Aorta (tissue), 5 donors: ENCODE results near the gene SLCO4A1. TPM values are rescaled to one million over a fixed set of nuclear protein-coding genes. Genes with fewer than 3 reads are reported as not detected.
A peak's percentile ranks its signal among the peaks of the same experiment; 100 is the strongest.

Source experiments
- ATAC-seq: fragments of 200-7000 bp; cut with Tn5 transposase; one replicate; pipeline ENCODE4 v1.9.1; 2022; ENCODE audit warnings: moderate library complexity; ENCODE audit not compliant: low FRiP score
- DNase-seq, 2 donors: peaks; one replicate each; pipeline ENCODE4 v3.0.0-alpha.2; 2020
- H3K27ac ChIP-seq, 2 donors: one replicate each; pipeline ENCODE4 v1.5.1; 2013; ENCODE audit warnings: low read length in 2 of 2, mild to moderate bottlenecking in 2 of 2, moderate library complexity in 2 of 2, control low read depth in 1 of 2, inconsistent platforms in 1 of 2, low read depth in 1 of 2
- H3K27me3 ChIP-seq, 2 donors: one replicate each; pipeline ENCODE4 v1.6.1; 2013; ENCODE audit warnings: control low read depth in 1 of 2, low read length in 1 of 2, mild to moderate bottlenecking in 1 of 2, moderate library complexity in 1 of 2; ENCODE audit not compliant: insufficient read depth in 2 of 2, control insufficient read depth in 1 of 2
- H3K36me3 ChIP-seq, 2 donors: one replicate each; pipeline ENCODE4 v1.6.1; 2013; ENCODE audit warnings: control low read depth in 1 of 2, low read length in 1 of 2, mild to moderate bottlenecking in 1 of 2; ENCODE audit not compliant: insufficient read depth in 2 of 2, control insufficient read depth in 1 of 2
- H3K4me1 ChIP-seq, 2 donors: one replicate each; pipeline ENCODE4 v1.6.1; 2013; ENCODE audit warnings: low read length in 2 of 2, control low read depth in 1 of 2, mild to moderate bottlenecking in 1 of 2, moderate library complexity in 1 of 2; ENCODE audit not compliant: insufficient read depth in 2 of 2, control insufficient read depth in 1 of 2
- H3K4me3 ChIP-seq, 2 donors: one replicate each; pipeline ENCODE4 v1.5.1; 2013; ENCODE audit warnings: low read length in 2 of 2, control low read depth in 1 of 2, mild to moderate bottlenecking in 1 of 2
- H3K9me3 ChIP-seq: one replicate; pipeline ENCODE4 v1.6.1; 2013; ENCODE audit warnings: mild to moderate bottlenecking, low read length; ENCODE audit not compliant: control insufficient read depth
- WGBS, 2 donors: extraction: QIAGEN DNeasy Blood & Tissue Kit; methylation state at CpG; one replicate each; pipeline ENCODE4 v1.1.7; 2013; 5-methylcytosine and 5-hydroxymethylcytosine counted together
- intact Hi-C, 2 donors: fragments of 100-400 bp; cut with DNase I; formaldehyde crosslinking; loops; one replicate each; pipeline versions ENCODE4 v1.14.2 to v1.15.0; 2022
- polyA plus RNA-seq, 2 donors: library from polyadenylated mRNA; stranded (reverse); fragments of 200-250 nt; gene quantifications; one replicate each; pipeline ENCODE4 v1.2.3, GENCODE V29; 2013
- total RNA-seq, 2 donors: library from RNA; stranded (reverse); fragmentation: NEBNext Ultra II Directional; extraction: Animal tissue kit (Norgen Biotek cat#: 25700); gene quantifications; one replicate each; pipeline ENCODE4 v1.2.1, GENCODE V29; 2021
- donor health status: healthy with polysubstance abuse.
- donor health status: Bipolar disorder and iron deficiency.
- donor health status: DM: no; HTN: no; CAD: no.
- donor health status: DM: no; HTN: no; CAD: no.
- donor health status: DM: yes; HTN: yes; CAD: no.

Gene SLCO4A1
- total and polyA plus RNA-seq, 4 donors, result 1.0 to 14.6 (median 9.0) TPM

- Histone ChIP-seq H3K4me1 (no peaks in the 10 kb centered on the region), H3K4me3 (no peak overlapping the region), H3K27me3 (no peaks in the 10 kb centered on the region), H3K9me3 (no peaks in the 10 kb centered on the region), H3K36me3 (no peaks in the 10 kb centered on the region), H3K27ac (no peak overlapping the region)
- ATAC-seq (no peak), DNase-seq (no peak)
- 92 to 94% methylated on average over 18 of the region's 18 CpGs for WGBS, 2 donors
- intact Hi-C loops, result no loop called here
Observed at GRCh38 chr20:62700261-62700930, 58.1 kb downstream of the SLCO4A1 start.

GRCh38 chr20:62701161-62702012 is 59.1 kb downstream of the SLCO4A1 start:
- 75 to 79% methylated on average over 24 of the region's 24 CpGs for WGBS, 2 donors
- Histone ChIP-seq H3K9me3 (no peaks in the 10 kb centered on the region), H3K4me3 (no peak overlapping the region), H3K36me3 (no peaks in the 10 kb centered on the region), H3K27me3 (no peaks in the 10 kb centered on the region), H3K4me1 (no peaks in the 10 kb centered on the region), H3K27ac (no peak overlapping the region)
- ATAC-seq (no peak), DNase-seq (no peak)
- intact Hi-C loops, result no loop called here

- no peaks in the 10 kb centered on the region for H3K9me3 ChIP-seq
- no peaks in the 10 kb centered on the region for H3K4me1 ChIP-seq
- no peaks in the 10 kb centered on the region for H3K27me3 ChIP-seq
- ATAC-seq (no peak), DNase-seq (no peak)
- WGBS, 2 donors, result 88 to 91% methylated on average over 11 of the region's 11 CpGs
- H3K4me3 ChIP-seq, result no peak overlapping the region
- intact Hi-C loops, result no loop called here
- no peaks in the 10 kb centered on the region for H3K36me3 ChIP-seq
- no peak overlapping the region for H3K27ac ChIP-seq
Observed at GRCh38 chr20:62702013-62702300, 59.7 kb downstream of the SLCO4A1 start.

GRCh38 chr20:62702895-62703852 is 60.9 kb downstream of the SLCO4A1 start:
- H3K27ac ChIP-seq, result no peak overlapping the region
- H3K36me3 ChIP-seq, result no peaks in the 10 kb centered on the region
- intact Hi-C loops, result no loop called here
- DNase-seq (no peak), ATAC-seq (no peak)
- H3K9me3 ChIP-seq, result no peaks in the 10 kb centered on the region
- H3K4me1 ChIP-seq, result no peaks in the 10 kb centered on the region
- H3K4me3 ChIP-seq, result no peak overlapping the region
- H3K27me3 ChIP-seq, result no peaks in the 10 kb centered on the region
- 89% methylated on average over 24 to 25 of the region's 25 CpGs for WGBS, 2 donors

- intact Hi-C loops, result no loop called here
- H3K27ac ChIP-seq, result no peak overlapping the region
- H3K36me3 ChIP-seq, result no peaks in the 10 kb centered on the region
- DNase-seq (no peak), ATAC-seq (no peak)
- no peaks in the 10 kb centered on the region for H3K9me3 ChIP-seq
- H3K4me3 ChIP-seq, result no peak overlapping the region
- no peaks in the 10 kb centered on the region for H3K4me1 ChIP-seq
- H3K27me3 ChIP-seq, result no peaks in the 10 kb centered on the region
- 90% methylated on average over 5 of the region's 5 CpGs for WGBS, 2 donors
Observed at GRCh38 chr20:62703853-62704228, 61.5 kb downstream of the SLCO4A1 start.

GRCh38 chr20:62704341-62704948 is 62.1 kb downstream of the SLCO4A1 start:
- Histone ChIP-seq H3K36me3 (no peaks in the 10 kb centered on the region), H3K27ac (no peak overlapping the region), H3K9me3 (no peaks in the 10 kb centered on the region), H3K4me1 (no peaks in the 10 kb centered on the region), H3K27me3 (no peaks in the 10 kb centered on the region), H3K4me3 (no peak overlapping the region)
- DNase-seq (peak in 1 of 2 donors; percentile 83), ATAC-seq (no peak)
- WGBS, 2 donors, result 9% methylated on average over 21 of the region's 21 CpGs
- intact Hi-C loops, result no loop called here

- H3K4me1 ChIP-seq, result no peaks in the 10 kb centered on the region
- H3K4me3 ChIP-seq, result no peak overlapping the region
- H3K9me3 ChIP-seq, result no peaks in the 10 kb centered on the region
- DNase-seq (no peak), ATAC-seq (no peak)
- WGBS, 2 donors, result 87 to 88% methylated on average over 16 of the region's 16 CpGs
- no peak overlapping the region for H3K27ac ChIP-seq
- intact Hi-C loops, result no loop called here
- no peaks in the 10 kb centered on the region for H3K27me3 ChIP-seq
- H3K36me3 ChIP-seq, result no peaks in the 10 kb centered on the region
Observed at GRCh38 chr20:62705627-62706026, 63.3 kb downstream of the SLCO4A1 start.

- DNase-seq (no peak), ATAC-seq (no peak)
- H3K9me3 ChIP-seq, result no peaks in the 10 kb centered on the region
- H3K4me1 ChIP-seq, result no peaks in the 10 kb centered on the region
- H3K4me3 ChIP-seq, result no peak overlapping the region
- intact Hi-C loops, result no loop called here
- H3K27ac ChIP-seq, result no peak overlapping the region
- no peaks in the 10 kb centered on the region for H3K36me3 ChIP-seq
- H3K27me3 ChIP-seq, result no peaks in the 10 kb centered on the region
- WGBS, 2 donors, result 93% methylated on average over 12 of the region's 12 CpGs
Observed at GRCh38 chr20:62706344-62706743, 64.0 kb downstream of the SLCO4A1 start.
